Uterus (tissue), 2 donors: Measurements from ENCODE around the gene TIMM21.

ENCODE experiments used
- CTCF ChIP-seq, 4 experiments: fragments of 200-600 bp in 2 of 4; fragments of 450-650 bp in 2 of 4; sonication (generic) in 2 of 4; IDR thresholded peaks; one replicate each; pipeline ENCODE4 v1.5.1; 2016 to 2019; ENCODE audit warnings: antibody characterized with exemption in 4 of 4, mild to moderate bottlenecking in 2 of 4, moderate library complexity in 1 of 4
- POLR2A ChIP-seq, 2 donors: fragments of 450-650 bp; IDR thresholded peaks; one replicate each; pipeline ENCODE4 v1.6.1; 2016; ENCODE audit warnings: antibody characterized with exemption in 2 of 2, mild to moderate bottlenecking in 1 of 2, moderate library complexity in 1 of 2

GRCh38 chr18:74132201-74132600, 16.1 kb upstream of the TIMM21 start:
- TF ChIP-seq CTCF (IDR thresholded peaks at IDR 0.05) (no peak), POLR2A (IDR thresholded peaks at IDR 0.05) (no peak)
